Heart left ventricle (tissue), 16 donors: Measurements from ENCODE around the gene FRG2. TPM values are rescaled to one million over a fixed set of nuclear protein-coding genes. Genes with fewer than 3 reads are reported as not detected.
A peak's percentile ranks its signal among the peaks of the same experiment; 100 is the strongest.
"Not testable (repeated sequence)": the region's sequence is repeated elsewhere in the genome, so short reads cannot be mapped to it uniquely, and the experiment has no call there.

Experiments used
- ATAC-seq, 4 donors: fragments of 200-7000 bp; cut with Tn5 transposase; one replicate each; pipeline ENCODE4 v1.9.1; 2020 to 2022; ENCODE audit warnings: moderate library complexity in 4 of 4, mild to moderate bottlenecking in 3 of 4, moderate number of reproducible peaks in 1 of 4
- DNase-seq, 5 donors: peaks; one replicate each; pipeline ENCODE4 v3.0.0-alpha.2; 2020
- H3K27ac ChIP-seq, 12 donors: fragments of 200-600 bp; sonication (generic) in 4 of 12; one replicate each; pipeline versions ENCODE4 v1.5.0 to v1.8.0; 2016 to 2022; ENCODE audit warnings: mild to moderate bottlenecking in 2 of 12
- H3K27me3 ChIP-seq, 9 donors: fragments of 200-600 bp; sonication (generic) in 2 of 9; one replicate each; pipeline versions ENCODE4 v1.5.1 to v1.8.0; 2016 to 2022; ENCODE audit warnings: mild to moderate bottlenecking in 3 of 9
- H3K36me3 ChIP-seq, 9 donors: fragments of 200-600 bp; sonication (generic) in 2 of 9; one replicate each; pipeline versions ENCODE4 v1.5.0 to v1.8.0; 2018 to 2022; ENCODE audit warnings: mild to moderate bottlenecking in 2 of 9
- H3K4me1 ChIP-seq, 12 donors: fragments of 200-600 bp; sonication (generic) in 4 of 12; one replicate each; pipeline versions ENCODE4 v1.5.0 to v1.8.0; 2016 to 2022; ENCODE audit warnings: mild to moderate bottlenecking in 3 of 12
- H3K4me3 ChIP-seq, 12 donors: fragments of 200-600 bp; sonication (generic) in 4 of 12; one replicate each; pipeline versions ENCODE4 v1.5.0 to v1.8.0; 2017 to 2022; ENCODE audit warnings: mild to moderate bottlenecking in 9 of 12, moderate library complexity in 4 of 12
- H3K9me3 ChIP-seq, 12 donors: fragments of 200-600 bp; sonication (generic) in 4 of 12; one replicate each; pipeline versions ENCODE4 v1.5.0 to v1.8.0; 2016 to 2022; ENCODE audit warnings: mild to moderate bottlenecking in 1 of 12
- CTCF ChIP-seq, 12 donors: fragments of 200-600 bp; sonication (generic) in 4 of 12; IDR thresholded peaks; one replicate each; pipeline versions ENCODE4 v1.5.0 to v1.8.0; 2018 to 2022; ENCODE audit warnings: antibody characterized with exemption in 12 of 12, mild to moderate bottlenecking in 5 of 12
- POLR2A ChIP-seq, 2 donors: fragments of 450-650 bp; IDR thresholded peaks; one replicate each; pipeline ENCODE4 v1.6.1; 2017; ENCODE audit warnings: antibody characterized with exemption in 2 of 2, mild to moderate bottlenecking in 2 of 2, moderate library complexity in 2 of 2
- WGBS, 4 donors: extraction: QIAGEN DNeasy Blood & Tissue Kit in 2 of 4; methylation state at CpG; one replicate each; pipeline versions ENCODE4 v1.1.5 to v1.1.7; 2013 to 2018; 5-methylcytosine and 5-hydroxymethylcytosine counted together
- intact Hi-C, 10 donors: fragments of 100-400 bp; cut with DNase I; formaldehyde crosslinking; loops; one replicate each; pipeline versions ENCODE4 v1.11.1 to v1.14.2; 2022
- polyA plus RNA-seq, 2 donors: library from polyadenylated mRNA; stranded (reverse); fragments of 200-250 nt; gene quantifications; one replicate each; pipeline ENCODE4 v1.2.3, GENCODE V29; 2013
- total RNA-seq, 9 donors: library from RNA; depleted of rRNA in 2 of 9; stranded (reverse); fragments of >200 nt in 2 of 9; fragmentation: NEBNext Ultra II Directional in 3 of 9; extraction: Animal tissue kit (Norgen Biotek cat#: 25700) in 3 of 9; gene quantifications; one replicate each; pipeline versions ENCODE4 v1.1.0 to v1.2.4, GENCODE V29; 2016 to 2023
- donor health status: ischemic (EF 13 %, LVEDD 7.1; RV severe dilation, severe dysfunction).
- donor health status: healthy with polysubstance abuse.
- donor health status: DM: no; HTN: yes; CAD: no.
- donor health status: DM: no; HTN: no; CAD: no.
- donor health status: ischemic (EF 25% LVEDD 6.9; RV normal size, moderate dysfunction).
- donor health status: ischemic (EF 25% LVEDD 5.7; RV mildly dilated, moderate dysfunction).
- donor health status: healthy.
- donor health status: DM: yes; HTN: yes; CAD: no.
- donor health status: ischemic (EF 35%, LVEDD 5.7; RV mildly dilated, moderate dysfunction).
- donor health status: nonischemic (EF 11% LVEDD 7.7; RV severe dilation, severe dysfunction).
- donor health status: DM: yes; HTN: yes; CAD: no.
- donor health status: PGD.
- donor health status: ischemic (EF 29% LVEDD 5.4; RV normal size, mild dysfunction).
- donor health status: nonischemic (EF 23%, LVEDD 6.1; RV moderate dilation, normal function).

The FRG2 gene
- total and polyA plus RNA-seq, 11 donors = not detected

DNA sequence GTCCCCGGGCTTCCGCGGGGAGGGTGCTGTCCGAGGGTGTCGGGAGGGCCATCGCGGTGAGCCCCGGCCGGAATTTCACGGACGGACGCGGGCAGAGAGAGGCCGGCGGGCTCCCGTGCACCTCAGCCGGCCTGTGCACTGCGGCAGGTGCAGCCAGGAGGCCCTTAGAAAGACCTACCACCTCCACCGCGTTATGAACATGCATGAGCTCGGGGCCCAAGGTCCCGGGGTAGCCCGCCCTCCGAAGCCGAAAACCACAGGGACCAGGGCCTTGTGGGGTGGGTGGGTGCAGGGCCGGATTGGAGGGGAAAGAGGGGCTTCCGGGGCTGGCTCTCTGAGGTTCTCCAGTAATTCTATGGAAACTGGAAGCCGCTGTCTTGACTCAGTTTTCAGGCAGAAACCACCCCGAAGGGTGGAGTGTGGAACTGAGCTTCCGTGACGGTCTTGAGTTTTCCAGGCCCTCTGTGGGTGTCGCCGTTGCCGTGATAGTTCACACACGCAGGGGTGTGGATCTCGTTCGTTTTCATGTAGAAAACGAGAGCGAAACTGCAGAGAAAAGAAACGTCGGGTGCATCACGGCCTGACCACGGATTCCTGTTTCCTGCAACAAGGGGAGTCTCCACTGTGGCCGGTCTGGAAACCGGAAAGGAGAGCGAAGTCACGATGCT lies 4.3 kb downstream of the FRG2 start:
- H3K36me3 ChIP-seq, H3K27ac ChIP-seq, H3K9me3 ChIP-seq, intact Hi-C loops: not testable (repeated sequence)
- Histone ChIP-seq H3K4me1 (peaks cover 0 to 25% (median 8%) of the 10 kb centered on the region in 12 donors), H3K27me3 (peaks cover 15 to 51% (median 42%) of the 10 kb centered on the region in 9 donors), H3K4me3 (peak overlapping the region in 9 of 12 donors; percentile 12 to 38 (median 25))
- DNase-seq (peak in 1 of 5 donors; percentile 62), ATAC-seq (peak in 3 of 4 donors; percentile 42 to 68 (median 47))
- WGBS, 4 donors = 21 to 39% (median 25%) methylated on average over 28 to 38 of the region's 47 CpGs

DNA sequence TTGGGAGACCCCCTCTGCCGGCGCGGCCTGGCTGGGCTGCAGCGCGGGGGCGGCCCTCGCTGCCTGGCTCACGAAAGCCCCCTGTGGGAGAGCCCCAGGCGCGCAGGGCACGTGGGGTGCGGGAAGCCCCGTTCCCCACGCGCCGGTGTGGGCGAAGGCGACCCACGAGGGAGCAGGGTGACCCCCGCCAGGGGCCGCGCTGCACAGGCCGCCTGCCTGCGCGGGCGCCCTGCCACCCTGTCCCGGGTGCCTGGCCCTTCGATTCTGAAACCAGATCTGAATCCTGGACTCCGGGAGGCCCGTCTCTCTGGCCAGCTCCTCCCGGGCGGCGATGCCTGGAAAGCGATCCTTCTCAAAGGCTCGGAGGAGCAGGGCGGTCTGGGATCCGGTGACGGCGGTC lies 5.1 kb downstream of the FRG2 start:
- H3K36me3 ChIP-seq, H3K4me3 ChIP-seq, H3K27ac ChIP-seq, intact Hi-C loops, DNase-seq, ATAC-seq, H3K9me3 ChIP-seq: not testable (repeated sequence)
- WGBS, 4 donors = 45 to 54% (median 48%) methylated on average over 16 to 22 of the region's 39 CpGs
- H3K27me3 ChIP-seq = peaks cover 18 to 58% (median 50%) of the 10 kb centered on the region in 9 donors
- peaks cover 0 to 33% (median 9%) of the 10 kb centered on the region in 12 donors for H3K4me1 ChIP-seq

DNA sequence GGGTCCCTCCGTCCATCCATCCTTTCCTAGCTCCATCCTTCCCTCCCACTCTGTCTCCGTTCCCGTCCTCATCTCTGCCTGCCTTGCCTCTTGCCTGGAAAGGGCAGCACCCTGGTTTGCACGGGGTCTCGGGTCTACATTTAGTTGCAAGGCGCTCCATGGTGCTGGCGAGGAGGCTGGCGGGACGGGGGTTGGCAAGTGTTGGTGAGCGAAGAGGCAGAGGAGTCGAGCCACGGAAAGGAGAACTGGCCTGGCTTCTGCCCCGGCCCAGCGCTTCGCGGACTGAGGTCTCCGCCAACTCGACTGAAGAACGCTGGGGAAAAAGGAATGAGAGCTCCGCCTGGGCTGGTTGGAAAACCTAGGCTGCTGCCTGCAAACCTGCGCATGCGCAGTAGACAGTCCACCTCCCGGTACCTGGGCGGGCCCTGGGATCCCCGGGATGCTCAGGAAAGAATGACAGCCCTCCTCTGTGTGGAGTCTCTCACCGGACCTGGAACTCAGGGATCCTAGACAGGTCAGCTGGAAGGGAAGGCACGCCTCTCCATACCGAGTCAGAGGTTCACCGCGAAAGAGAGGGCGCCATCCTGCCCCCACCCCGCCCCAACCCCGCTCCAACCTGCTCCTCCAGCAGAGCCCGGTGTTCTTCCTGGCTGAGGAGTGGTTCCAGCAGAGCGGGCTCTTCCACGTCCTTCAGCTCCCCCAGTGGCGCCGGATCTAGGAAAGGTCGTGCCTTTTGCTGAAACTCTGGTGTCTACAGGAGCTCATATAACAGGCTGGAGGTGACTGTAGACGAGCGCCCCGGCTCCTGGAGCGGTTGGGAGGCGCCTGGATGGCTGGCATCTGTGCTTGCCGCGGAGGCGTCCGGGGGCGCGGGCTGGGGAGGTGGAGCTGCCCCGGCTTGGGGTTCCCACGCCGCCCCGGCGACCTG lies 6.0 kb downstream of the FRG2 start:
- peak in 2 of 4 donors; percentile 32 to 39 for ATAC-seq
- TF ChIP-seq CTCF (IDR thresholded peaks at IDR 0.05) = no peak
- TF ChIP-seq POLR2A (IDR thresholded peaks at IDR 0.05) = no peak
- Histone ChIP-seq H3K9me3 (no peaks in the 10 kb centered on the region), H3K4me1 (peaks cover 0 to 37% (median 9%) of the 10 kb centered on the region in 12 donors), H3K36me3 (no peaks in the 10 kb centered on the region), H3K27me3 (peaks cover 18 to 67% (median 56%) of the 10 kb centered on the region in 9 donors), H3K27ac (no peak overlapping the region), H3K4me3 (peak overlapping the region in 6 of 12 donors; percentile 15 to 29 (median 20))
- intact Hi-C loops = no loop called here
- WGBS, 4 donors = 5 to 10% (median 6%) methylated on average over 32 to 55 of the region's 55 CpGs
- DNase-seq = peak in 2 of 5 donors; percentile 40 to 62

- 11 to 26% (median 17%) methylated on average over 27 to 29 of the region's 29 CpGs for WGBS, 4 donors
- H3K27ac ChIP-seq, H3K36me3 ChIP-seq, DNase-seq, ATAC-seq, intact Hi-C loops, H3K9me3 ChIP-seq, H3K4me3 ChIP-seq: not testable (repeated sequence)
- peaks cover 23 to 75% (median 67%) of the 10 kb centered on the region in 9 donors for H3K27me3 ChIP-seq
- peaks cover 0 to 39% (median 10%) of the 10 kb centered on the region in 12 donors for H3K4me1 ChIP-seq
Observed at GRCh38 chr4:190019859-190020463, 7.1 kb downstream of the FRG2 start.

DNA sequence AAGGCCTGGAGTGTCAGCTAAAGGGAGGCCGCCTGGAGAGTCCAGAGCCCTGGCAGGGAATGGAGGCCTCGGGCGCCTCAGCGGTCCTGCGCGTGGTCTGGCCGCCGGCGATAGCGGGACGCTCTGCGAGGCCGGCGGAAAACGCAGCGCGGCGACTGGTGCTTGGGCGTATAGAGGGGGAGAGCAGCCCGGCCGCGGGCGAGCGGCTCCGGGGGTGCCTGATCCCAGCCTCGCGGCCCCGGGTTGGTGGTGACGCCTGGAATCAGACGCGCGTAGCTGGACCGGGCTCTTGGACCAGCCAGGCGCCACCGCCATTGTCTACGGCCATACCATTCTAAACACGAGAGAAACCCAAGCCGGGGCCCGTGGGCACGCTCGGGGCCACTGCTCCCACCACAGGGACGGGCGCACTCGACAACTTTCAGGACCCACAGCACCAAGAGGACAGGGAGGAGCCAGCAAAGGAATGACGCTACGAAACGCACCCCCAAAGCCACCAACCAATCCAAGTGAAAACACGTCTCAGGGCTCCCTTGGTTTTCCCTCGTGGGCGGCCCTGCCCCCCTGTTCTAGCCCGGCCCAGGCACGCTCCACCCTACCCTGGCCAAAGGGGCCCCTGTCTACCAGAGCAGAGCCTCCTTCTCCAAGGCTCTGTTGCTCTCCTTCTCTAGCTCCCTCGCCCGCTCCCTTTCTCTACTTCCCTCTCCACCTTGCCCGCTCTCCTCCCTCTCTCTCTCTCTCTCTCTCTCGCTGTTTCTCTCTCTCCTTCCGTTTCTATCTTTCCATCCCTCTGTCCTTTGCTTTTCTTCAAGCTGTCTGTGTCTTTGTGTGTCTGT lies 7.8 kb downstream of the FRG2 start:
- 5 to 11% (median 6%) methylated on average over 40 to 57 of the region's 57 CpGs for whole genome bisulfite sequencing, 4 donors
- intact Hi-C loops = no loop called here
- Histone ChIP-seq H3K27me3 (peaks cover 30 to 82% (median 73%) of the 10 kb centered on the region in 9 donors), H3K36me3 (no peaks in the 10 kb centered on the region), H3K9me3 (no peaks in the 10 kb centered on the region), H3K4me3 (no peak overlapping the region), H3K27ac (no peak overlapping the region), H3K4me1 (peaks cover 0 to 44% (median 11%) of the 10 kb centered on the region in 12 donors)
- ATAC-seq = no peak
- no peak for TF ChIP-seq CTCF (IDR thresholded peaks at IDR 0.05)
- TF ChIP-seq POLR2A (IDR thresholded peaks at IDR 0.05) = no peak
- no peak for DNase-seq
